Endothelial cell of umbilical vein (primary cell): ENCODE data around the gene CYP11A1. TPM values are rescaled to one million over a fixed set of nuclear protein-coding genes. Genes with fewer than 3 reads are reported as not detected.

Experiments used
- BruUV-seq: library from RNA; stranded (reverse); fragments of 400-500 nt; replicated peaks from 2 replicates; lab custom pipeline; 2021; lab: Mats Ljungman, UMichigan
- CTCF ChIA-PET: fragments of 300-600, 350-600 bp; sonication (Branson Sonifier 250); formaldehyde crosslinking; loops from one replicate; lab custom pipeline; 2021; ENCODE audit warnings: antibody characterized with exemption, inconsistent platforms; lab: Charles Lee
- POLR2A ChIA-PET: fragments of 300-600, 350-600 bp; sonication (Branson Sonifier 250); formaldehyde crosslinking; loops from one replicate; lab custom pipeline; 2021; ENCODE audit warnings: antibody characterized with exemption, inconsistent platforms; lab: Charles Lee
- DNase-seq: peaks from one replicate; pipeline ENCODE4 v3.0.0-alpha.2; 2011; ENCODE audit warnings: low read depth, low spot score
- FAIRE-seq: peaks from 2 replicates; lab custom pipeline; 2011; peaks lifted over from hg19 to GRCh38; lab: Jason Lieb, UNC
- H2AFZ ChIP-seq: 2 replicates; pipeline ENCODE4 v1.6.0; 2012; ENCODE audit warnings: low read depth, low read length, control low read depth, inconsistent platforms
- H3K27ac ChIP-seq: 2 replicates; pipeline ENCODE4 v1.5.1; 2011; ENCODE audit warnings: low read depth, mild to moderate bottlenecking, control low read depth, low read length, moderate library complexity; ENCODE audit not compliant: insufficient read depth
- H3K27me3 ChIP-seq, 2 experiments: 2 replicates each; pipeline versions ENCODE4 v1.6.0 to v1.6.1; 2011; ENCODE audit warnings: low read length in 2 of 2, mixed read lengths in 1 of 2; ENCODE audit not compliant: control insufficient read depth in 2 of 2, insufficient read depth in 2 of 2
- H3K36me3 ChIP-seq, 2 experiments: 2 replicates in 1 of 2; 3 replicates in 1 of 2; pipeline ENCODE4 v1.5.1; 2011; ENCODE audit warnings: low read length in 2 of 2, mild to moderate bottlenecking in 1 of 2, moderate library complexity in 1 of 2; ENCODE audit not compliant: control insufficient read depth in 2 of 2, insufficient read depth in 2 of 2; ENCODE audit errors: extremely low read depth in 1 of 2
- H3K4me1 ChIP-seq: 3 replicates; pipeline ENCODE4 v1.5.1; 2011; ENCODE audit warnings: mild to moderate bottlenecking, low read length; ENCODE audit not compliant: control insufficient read depth, insufficient read depth; ENCODE audit errors: extremely low read depth
- H3K4me2 ChIP-seq: 2 replicates; pipeline ENCODE4 v1.6.1; 2011; ENCODE audit warnings: low read length, control low read depth, mixed read lengths; ENCODE audit not compliant: insufficient read depth
- H3K4me3 ChIP-seq, 3 experiments: fragments of 200-600 bp in 1 of 3; sonication (generic), shearing (Covaris generic) in 1 of 3; replicated peaks in 1 of 3; 2 replicates each; pipeline ENCODE4 v1.5.1; 2011 to 2016; ENCODE audit warnings: control low read depth in 3 of 3, low read length in 3 of 3, mild to moderate bottlenecking in 2 of 3, inconsistent platforms in 1 of 3, low read depth in 1 of 3, moderate library complexity in 1 of 3; ENCODE audit not compliant: insufficient read depth in 1 of 3
- H3K79me2 ChIP-seq: 2 replicates; pipeline ENCODE4 v1.6.0; 2012; ENCODE audit warnings: low read length, inconsistent platforms; ENCODE audit not compliant: control insufficient read depth, insufficient read depth
- H3K9ac ChIP-seq: replicated peaks from 2 replicates; pipeline ENCODE3; 2011; ENCODE audit warnings: low read length, control low read depth; ENCODE audit not compliant: insufficient read depth; ENCODE audit errors: extremely low read depth
- H3K9me1 ChIP-seq: replicated peaks from 3 replicates; pipeline ENCODE4 v1.6.0; 2011; ENCODE audit warnings: mild to moderate bottlenecking, low read length; ENCODE audit not compliant: control insufficient read depth, insufficient read depth; ENCODE audit errors: extremely low read depth
- H3K9me3 ChIP-seq: replicated peaks from 2 replicates; pipeline ENCODE4 v1.5.1; 2012; ENCODE audit warnings: low read length, inconsistent platforms; ENCODE audit not compliant: control insufficient read depth, insufficient read depth
- H4K20me1 ChIP-seq: replicated peaks from 2 replicates; pipeline ENCODE3; 2011; ENCODE audit warnings: mild to moderate bottlenecking, low read length; ENCODE audit not compliant: control insufficient read depth, insufficient read depth; ENCODE audit errors: extremely low read depth
- EZH2 ChIP-seq: IDR thresholded peaks from 2 replicates; pipeline ENCODE4 v1.6.1; 2012; ENCODE audit warnings: borderline replicate concordance, low read depth, mild to moderate bottlenecking, moderate library complexity, low read length, inconsistent platforms; ENCODE audit not compliant: severe bottlenecking
- FOS ChIP-seq: IDR thresholded peaks from 2 replicates; pipeline ENCODE4 v1.6.1; 2011; ENCODE audit warnings: mild to moderate bottlenecking, low read length, moderate library complexity, borderline replicate concordance; ENCODE audit not compliant: insufficient read depth
- GATA2 ChIP-seq: IDR thresholded peaks from 2 replicates; pipeline ENCODE4 v1.7.0; 2011; ENCODE audit warnings: low read depth, mild to moderate bottlenecking, moderate library complexity, mixed read lengths, low read length; ENCODE audit not compliant: insufficient read length, insufficient read depth
- MYC ChIP-seq: IDR thresholded peaks from one replicate; pipeline ENCODE4 v1.6.1; 2011; ENCODE audit warnings: mild to moderate bottlenecking, low read depth, low read length
- POLR2A ChIP-seq: IDR thresholded peaks from 2 replicates; pipeline ENCODE4 v1.6.1; 2012; ENCODE audit warnings: low read depth, mild to moderate bottlenecking, control low read depth, low read length
- POLR2AphosphoS5 ChIP-seq: IDR thresholded peaks from 2 replicates; pipeline ENCODE4 v1.6.1; 2012; ENCODE audit warnings: low read depth, mild to moderate bottlenecking, control low read depth, low read length, moderate library complexity; ENCODE audit not compliant: insufficient read depth
- dilution Hi-C: fragments of 300-500 bp; cut with MboI; formaldehyde crosslinking; loops from one replicate; pipeline ENCODE4 v1.15.0; 2019; ENCODE audit warnings: low sequenced_read_pairs; ENCODE audit not compliant: extremely low pct_ligation_motif_present
- intact Hi-C: fragments of 100-400 bp; cut with micrococcal nuclease; formaldehyde crosslinking; loops from one replicate; pipeline ENCODE4 v1.10.0; 2022
- polyA plus RNA-seq, 4 experiments: library from polyadenylated mRNA; depleted of rRNA in 3 of 4; stranded (reverse) in 3 of 4; unstranded in 1 of 4; fragments of >200 nt; gene quantifications; 2 replicates each; pipeline versions ENCODE4 v1.2.1 to v1.2.3, GENCODE V29; 2011 to 2012; ENCODE audit warnings: missing spikeins in 1 of 4
- total RNA-seq: library from RNA; stranded (reverse); gene quantifications from 2 replicates; pipeline ENCODE4 v1.2.3, GENCODE V29; 2021
- TF ChIP-seq, protein P1 (sequence below): IDR thresholded peaks from 2 replicates; pipeline ENCODE4 v1.6.1; 2011; ENCODE audit not compliant: insufficient read depth, insufficient read length

CYP11A1 gene
- total and polyA plus RNA-seq, 2 donors (not counting 3 experiments of a cell fraction or from before 2014, with no cell fraction given): 0.08 TPM; not detected in 1

DNA sequence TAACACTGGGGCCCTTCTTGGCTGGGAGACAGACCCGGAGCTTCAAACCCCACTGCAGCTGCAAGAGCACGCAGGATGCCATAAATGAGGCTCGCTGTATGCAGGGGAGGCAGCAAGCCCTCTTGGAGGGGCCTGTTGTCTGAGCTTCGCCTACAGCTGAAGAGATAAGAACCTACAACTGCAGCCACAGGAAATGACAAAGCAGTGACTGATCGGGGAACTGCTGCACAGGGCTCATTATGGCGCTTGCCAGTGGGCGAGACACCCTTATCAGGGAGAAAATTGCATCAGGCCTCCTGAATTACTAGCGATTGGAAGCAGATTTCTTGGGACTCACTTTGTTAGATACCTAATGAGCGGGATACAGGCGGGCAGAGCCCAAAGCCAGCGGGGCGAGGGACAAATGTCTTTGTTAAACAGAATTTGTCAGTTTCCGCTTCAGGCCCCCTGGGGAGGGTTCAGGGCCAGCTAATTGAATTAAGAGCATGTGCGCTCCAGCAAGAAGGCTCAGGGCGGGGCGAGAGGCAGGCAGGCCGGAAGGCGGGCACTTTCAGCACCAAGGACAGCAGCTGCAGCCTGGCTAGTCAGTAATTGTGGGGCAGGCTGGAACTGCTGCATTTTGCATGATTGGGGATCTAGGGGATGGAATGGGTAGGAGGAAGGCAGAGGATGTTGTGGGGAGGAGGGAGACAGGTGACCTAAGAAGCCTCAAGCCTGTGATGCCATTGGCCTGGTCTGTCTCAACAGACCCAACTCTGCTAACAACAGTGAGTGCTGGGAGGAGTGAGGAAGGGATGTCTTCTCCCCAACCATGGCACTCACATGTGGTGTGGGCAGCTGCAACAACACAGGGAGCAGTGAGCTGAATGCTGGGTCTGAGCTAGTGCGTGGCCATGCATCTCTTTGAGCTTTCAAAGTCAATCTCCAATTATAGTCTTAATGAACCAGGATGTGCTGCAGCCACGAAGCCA lies 76.1 kb downstream of the CYP11A1 start:
- no peak for TF ChIP-seq POLR2A
- TF ChIP-seq FOS: peak; percentile 33
- TF ChIP-seq GATA2: peak; percentile 81
- TF ChIP-seq, protein P1, sequence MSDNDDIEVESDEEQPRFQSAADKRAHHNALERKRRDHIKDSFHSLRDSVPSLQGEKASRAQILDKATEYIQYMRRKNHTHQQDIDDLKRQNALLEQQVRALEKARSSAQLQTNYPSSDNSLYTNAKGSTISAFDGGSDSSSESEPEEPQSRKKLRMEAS: no peak
- no TSS peak for BruUV-seq
- no peak overlapping the region for H3K27ac ChIP-seq
- H3K27me3 ChIP-seq: no peaks in the 10 kb centered on the region
- ChIA-PET POLR2A (no interaction called here), CTCF (interaction anchor here (0.9 to 2.5 kb wide), 4 partner anchors 16 to 243 kb away, joined by 3 to 11 read pairs (median 4); no protein-coding TSS in a partner anchor)
- no peak overlapping the region for H3K9ac ChIP-seq
- no peaks in the 10 kb centered on the region for H4K20me1 ChIP-seq
- DNase-seq (peak; percentile 60), FAIRE-seq (peak; percentile 62)
- intact Hi-C loops: loop anchor here (2.0 kb wide), 1 partner anchor 27 kb away; no protein-coding TSS in a partner anchor
- no peak overlapping the region for H2AFZ ChIP-seq
- H3K9me1 ChIP-seq: no peaks in the 10 kb centered on the region
- H3K79me2 ChIP-seq: no peaks in the 10 kb centered on the region
- no peaks in the 10 kb centered on the region for H3K9me3 ChIP-seq
- H3K36me3 ChIP-seq: no peaks in the 10 kb centered on the region
- dilution Hi-C loops: no loop called here
- H3K4me1 ChIP-seq: peaks cover 4% of the 10 kb centered on the region
- no peak overlapping the region for H3K4me3 ChIP-seq
- peak overlapping the region; percentile 46 for H3K4me2 ChIP-seq

DNA sequence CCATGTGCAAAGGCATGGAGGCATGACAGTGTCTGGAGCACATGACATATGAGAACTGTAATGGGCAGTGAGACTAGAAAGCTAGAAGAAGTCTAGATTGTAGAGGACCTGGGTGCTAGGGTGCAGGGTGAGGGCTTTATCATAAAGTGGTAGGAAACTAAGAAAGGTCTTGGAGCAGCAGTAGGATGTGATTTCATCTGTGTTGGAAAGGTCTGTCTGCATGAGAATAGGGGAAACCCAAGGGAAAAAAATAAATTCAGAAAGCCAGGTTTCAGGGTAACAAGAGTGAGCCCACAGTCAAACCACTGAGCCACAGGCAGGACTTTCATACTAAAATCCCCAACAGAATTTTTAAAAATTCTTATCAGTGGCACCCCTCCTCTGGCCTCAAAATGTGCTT lies 76.8 kb downstream of the CYP11A1 start:
- Histone ChIP-seq H3K9ac (no peak overlapping the region), H3K9me3 (no peaks in the 10 kb centered on the region), H3K27ac (no peak overlapping the region), H3K4me2 (no peak overlapping the region), H3K4me1 (peaks cover 4% of the 10 kb centered on the region), H3K79me2 (no peaks in the 10 kb centered on the region), H2AFZ (no peak overlapping the region), H3K27me3 (no peaks in the 10 kb centered on the region), H4K20me1 (no peaks in the 10 kb centered on the region), H3K36me3 (no peaks in the 10 kb centered on the region), H3K9me1 (no peaks in the 10 kb centered on the region), H3K4me3 (no peak overlapping the region)
- ChIA-PET POLR2A (no interaction called here), CTCF (interaction anchor here (1.1 to 2.5 kb wide), 3 partner anchors 17 to 242 kb away, joined by 3 to 11 read pairs (median 4); no protein-coding TSS in a partner anchor)
- TF ChIP-seq GATA2 (no peak), EZH2 (no peak), POLR2A (no peak), FOS (no peak), POLR2AphosphoS5 (no peak), MYC (no peak)
- intact Hi-C loops (loop anchor here (2.0 kb wide), 1 partner anchor 26 kb away; no protein-coding TSS in a partner anchor), dilution Hi-C loops (no loop called here)
- BruUV-seq: no TSS peak
- no peak for FAIRE-seq
- DNase-seq: no peak
